Neuronal stem cell (in vitro differentiated cells): ENCODE measurements around the gene TPRN.
A peak's percentile ranks its signal among the peaks of the same experiment; 100 is the strongest.

ENCODE experiments used
- DNase-seq: peaks from one replicate; pipeline ENCODE4 v3.0.0-alpha.2; 2013; ENCODE audit warnings: low spot score
- H2AFZ ChIP-seq: one replicate; pipeline ENCODE4 v1.6.1; 2013; ENCODE audit warnings: mild to moderate bottlenecking, low read length, inconsistent platforms
- H2AK5ac ChIP-seq: 2 replicates; pipeline ENCODE4 v1.6.1; 2013; ENCODE audit warnings: low read depth, mild to moderate bottlenecking, inconsistent platforms, low read length, moderate library complexity, mixed read lengths
- H2BK120ac ChIP-seq: 2 replicates; pipeline ENCODE4 v1.6.1; 2013; ENCODE audit warnings: low read depth, mild to moderate bottlenecking, inconsistent platforms, low read length, moderate library complexity, mixed read lengths
- H2BK12ac ChIP-seq: one replicate; pipeline ENCODE4 v1.6.1; 2013; ENCODE audit warnings: low read length, inconsistent platforms
- H2BK15ac ChIP-seq: 2 replicates; pipeline ENCODE4 v1.6.1; 2013; ENCODE audit warnings: mild to moderate bottlenecking, low read length, inconsistent platforms, mixed read lengths
- H2BK5ac ChIP-seq: one replicate; pipeline ENCODE4 v1.6.1; 2013; ENCODE audit warnings: inconsistent platforms, mild to moderate bottlenecking, low read length, moderate library complexity
- H3K14ac ChIP-seq: one replicate; pipeline ENCODE4 v1.6.1; 2013; ENCODE audit warnings: low read length, inconsistent platforms
- H3K18ac ChIP-seq: 2 replicates; pipeline ENCODE4 v1.6.1; 2013; ENCODE audit warnings: low read length, inconsistent platforms
- H3K23ac ChIP-seq: 2 replicates; pipeline ENCODE4 v1.6.1; 2013; ENCODE audit warnings: low read depth, mild to moderate bottlenecking, mixed read lengths, low read length, inconsistent platforms; ENCODE audit not compliant: poor library complexity
- H3K27ac ChIP-seq: replicated peaks from 3 replicates; pipeline ENCODE4 v1.5.1; 2013; ENCODE audit warnings: low read length, inconsistent platforms
- H3K27me3 ChIP-seq, 3 experiments: 2 replicates each; pipeline ENCODE4 v1.6.1; 2013; ENCODE audit warnings: low read length in 3 of 3, mild to moderate bottlenecking in 2 of 3, inconsistent platforms in 1 of 3, low read depth in 1 of 3, mixed read lengths in 1 of 3, moderate library complexity in 1 of 3; ENCODE audit not compliant: control insufficient read depth in 3 of 3, insufficient read depth in 3 of 3
- H3K36me3 ChIP-seq, 2 donors: replicated peaks in 1 of 2; 2 replicates each; pipeline ENCODE4 v1.6.1; 2013; ENCODE audit warnings: low read length in 2 of 2; ENCODE audit not compliant: control insufficient read depth in 2 of 2, insufficient read depth in 2 of 2
- H3K4ac ChIP-seq: 2 replicates; pipeline ENCODE4 v1.6.1; 2013; ENCODE audit warnings: inconsistent platforms, mild to moderate bottlenecking, low read length, moderate library complexity
- H3K4me1 ChIP-seq, 2 donors: 1 replicate in 1 of 2; 2 replicates in 1 of 2; pipeline ENCODE4 v1.6.1; 2013; ENCODE audit warnings: low read length in 2 of 2, low read depth in 1 of 2; ENCODE audit not compliant: control insufficient read depth in 2 of 2, insufficient read depth in 1 of 2
- H3K4me2 ChIP-seq: one replicate; pipeline ENCODE4 v1.6.1; 2013; ENCODE audit warnings: mild to moderate bottlenecking, low read length, inconsistent platforms; ENCODE audit not compliant: insufficient read depth, poor library complexity, severe bottlenecking
- H3K4me3 ChIP-seq, 2 donors: 2 replicates each; pipeline ENCODE4 v1.5.1; 2013; ENCODE audit warnings: low read length in 2 of 2, mild to moderate bottlenecking in 2 of 2, inconsistent platforms in 1 of 2, moderate library complexity in 1 of 2
- H3K79me1 ChIP-seq: one replicate; pipeline ENCODE4 v1.6.1; 2013; ENCODE audit warnings: low read depth, mild to moderate bottlenecking, inconsistent platforms, low read length, moderate library complexity
- H3K9ac ChIP-seq: one replicate; pipeline ENCODE4 v1.6.1; 2013; ENCODE audit warnings: mild to moderate bottlenecking, low read depth, low read length, inconsistent platforms; ENCODE audit not compliant: poor library complexity
- H3K9me3 ChIP-seq, 2 donors: replicated peaks in 1 of 2; 2 replicates each; pipeline versions ENCODE3 to v1.6.1; 2013; ENCODE audit warnings: low read length in 2 of 2, mild to moderate bottlenecking in 2 of 2, inconsistent platforms in 1 of 2, low read depth in 1 of 2, mixed read lengths in 1 of 2, moderate library complexity in 1 of 2; ENCODE audit not compliant: control insufficient read depth in 2 of 2, insufficient read depth in 1 of 2
- H4K8ac ChIP-seq: one replicate; pipeline ENCODE4 v1.6.1; 2013; ENCODE audit warnings: low read depth, mild to moderate bottlenecking, inconsistent platforms, low read length, moderate library complexity
- H4K91ac ChIP-seq: one replicate; pipeline ENCODE4 v1.6.1; 2013; ENCODE audit warnings: low read length, low read depth, mild to moderate bottlenecking, inconsistent platforms; ENCODE audit not compliant: poor library complexity
- WGBS, 2 donors: extraction: QIAGEN DNeasy Blood & Tissue Kit; methylation state at CpG; one replicate each; pipeline ENCODE4 v1.1.7; 2013; ENCODE audit warnings: missing lambda C conversion rate in 2 of 2, mixed read lengths in 1 of 2; ENCODE audit not compliant: insufficient read length in 2 of 2, insufficient replicate concordance in 1 of 2; ENCODE audit errors: extremely low coverage in 2 of 2; 5-methylcytosine and 5-hydroxymethylcytosine counted together

TPRN gene

DNA sequence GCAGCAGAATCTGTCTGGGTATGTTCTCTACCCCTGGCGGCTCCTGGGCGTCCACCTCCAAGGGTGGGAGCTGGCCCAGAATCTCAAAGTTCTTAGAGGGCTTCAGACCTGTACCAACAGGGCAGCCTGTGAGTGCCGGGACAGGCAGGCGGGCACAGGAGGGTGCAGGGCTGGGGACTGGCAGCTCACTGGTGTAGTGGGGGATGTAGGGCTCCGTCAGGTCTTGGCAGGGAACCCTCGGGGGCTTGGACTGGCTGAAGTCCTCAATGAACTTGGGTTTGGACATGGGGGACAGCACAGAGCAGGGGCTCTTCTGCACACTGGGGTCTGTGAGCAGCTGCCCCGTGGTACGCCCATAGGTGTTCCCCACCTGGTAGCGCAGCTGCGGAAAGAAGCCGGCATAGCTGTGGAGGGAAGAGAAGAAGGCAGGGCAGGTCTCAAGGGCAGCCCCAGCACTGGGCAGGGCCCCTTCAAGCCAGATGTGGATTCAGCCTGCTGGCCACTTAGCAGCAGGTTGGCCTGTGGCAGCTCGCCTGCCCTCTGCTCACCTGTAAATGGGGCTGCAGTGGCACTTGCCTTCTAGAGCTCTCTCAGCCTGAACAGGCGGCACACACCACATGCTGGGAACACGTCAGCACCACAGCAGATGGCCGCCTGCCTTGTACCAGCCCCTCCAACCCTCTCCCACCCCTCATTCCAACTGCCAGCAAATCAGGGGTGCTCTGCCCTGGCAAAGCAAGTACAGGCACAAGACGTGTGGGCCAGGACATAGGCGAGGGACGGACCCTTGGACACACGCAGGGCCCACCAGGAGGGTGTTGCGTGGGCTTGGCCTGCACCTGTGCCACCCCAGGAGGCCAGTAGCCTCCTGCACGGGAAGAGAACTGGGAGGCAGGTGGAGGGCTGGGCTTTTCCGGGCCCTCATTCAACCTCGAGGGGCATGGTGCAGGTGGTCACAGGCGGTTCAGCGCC is 45.2 kb upstream of the TPRN start:
- Histone ChIP-seq H2BK120ac (peak overlapping the region; percentile 74), H3K14ac (peak overlapping the region; percentile 63), H4K91ac (no peak overlapping the region), H3K4me3 (peak overlapping the region in 1 of 2 donors; percentile 35), H3K9ac (peak overlapping the region; percentile 12), H3K23ac (peak overlapping the region; percentile 75), H3K18ac (peak overlapping the region; percentile 27), H2AFZ (no peak overlapping the region), H3K9me3 (no peaks in the 10 kb centered on the region), H2BK15ac (no peak overlapping the region), H3K4me2 (no peak overlapping the region), H2AK5ac (peak overlapping the region; percentile 61), H3K36me3 (peaks cover 19 to 27% of the 10 kb centered on the region in 2 donors), H3K27ac (no peak overlapping the region), H3K4me1 (peaks cover 15 to 25% of the 10 kb centered on the region in 2 donors), H2BK5ac (no peak overlapping the region), H2BK12ac (peak overlapping the region; percentile 63), H3K27me3 (peaks cover 0 to 2% (median 0%) of the 10 kb centered on the region in 3 experiments), H4K8ac (no peak overlapping the region), H3K4ac (no peak overlapping the region), H3K79me1 (peaks cover 17% of the 10 kb centered on the region)
- no CpG with 5 or more reads among the region's 25 CpGs for WGBS, 2 donors
- no peak for DNase-seq

- Histone ChIP-seq H3K18ac (peak overlapping the region; percentile 15), H3K9ac (no peak overlapping the region), H3K23ac (peak overlapping the region; percentile 95), H3K9me3 (no peaks in the 10 kb centered on the region), H3K79me1 (peaks cover 17% of the 10 kb centered on the region), H2BK120ac (no peak overlapping the region), H2BK5ac (no peak overlapping the region), H4K8ac (no peak overlapping the region), H2AK5ac (peak overlapping the region; percentile 15), H3K14ac (no peak overlapping the region), H4K91ac (no peak overlapping the region), H3K4me3 (no peak overlapping the region), H3K4me1 (peaks cover 15 to 19% of the 10 kb centered on the region in 2 donors), H3K27me3 (peaks cover 0 to 2% (median 0%) of the 10 kb centered on the region in 3 experiments), H3K27ac (no peak overlapping the region), H2BK15ac (no peak overlapping the region), H3K4ac (no peak overlapping the region), H2BK12ac (no peak overlapping the region), H3K36me3 (peaks cover 19 to 27% of the 10 kb centered on the region in 2 donors), H2AFZ (no peak overlapping the region), H3K4me2 (no peak overlapping the region)
- DNase-seq, result no peak
- no CpG with 5 or more reads among the region's 36 CpGs for WGBS, 2 donors
These were observed 44.2 kb upstream of the TPRN start for GRCh38 chr9:137244486-137245449.

- Histone ChIP-seq H4K91ac (no peak overlapping the region), H2BK120ac (no peak overlapping the region), H2BK5ac (no peak overlapping the region), H3K27ac (no peak overlapping the region), H2BK12ac (no peak overlapping the region), H3K4me3 (peak overlapping the region in 1 of 2 donors; percentile 25), H3K23ac (peak overlapping the region; percentile 95), H3K14ac (no peak overlapping the region), H3K36me3 (peaks cover 19 to 29% of the 10 kb centered on the region in 2 donors), H2BK15ac (peak overlapping the region; percentile 49), H2AFZ (no peak overlapping the region), H3K4ac (no peak overlapping the region), H3K27me3 (peaks cover 0 to 2% (median 0%) of the 10 kb centered on the region in 3 experiments), H3K9me3 (no peaks in the 10 kb centered on the region), H3K9ac (peak overlapping the region; percentile 70), H2AK5ac (peak overlapping the region; percentile 15), H3K4me2 (peak overlapping the region; percentile 18), H3K4me1 (peaks cover 16 to 22% of the 10 kb centered on the region in 2 donors), H4K8ac (no peak overlapping the region), H3K18ac (no peak overlapping the region), H3K79me1 (peaks cover 20% of the 10 kb centered on the region)
- no CpG with 5 or more reads among the region's 15 CpGs for WGBS, 2 donors
- no peak for DNase-seq
These were observed 43.3 kb upstream of the TPRN start for GRCh38 chr9:137243626-137244485.
